CD4-positive, alpha-beta T cell treated with Interleukin-4 for 4 hours (primary cell): Measurements from ENCODE around the gene ZNF683.
A peak's percentile ranks its signal among the peaks of the same experiment; 100 is the strongest.
"Not testable (repeated sequence)": the region's sequence is repeated elsewhere in the genome, so short reads cannot be mapped to it uniquely, and the experiment has no call there.

ENCODE experiments used
- DNase-seq: peaks from one replicate; pipeline ENCODE4 v3.0.0-alpha.2; 2020

ZNF683 gene

DNA sequence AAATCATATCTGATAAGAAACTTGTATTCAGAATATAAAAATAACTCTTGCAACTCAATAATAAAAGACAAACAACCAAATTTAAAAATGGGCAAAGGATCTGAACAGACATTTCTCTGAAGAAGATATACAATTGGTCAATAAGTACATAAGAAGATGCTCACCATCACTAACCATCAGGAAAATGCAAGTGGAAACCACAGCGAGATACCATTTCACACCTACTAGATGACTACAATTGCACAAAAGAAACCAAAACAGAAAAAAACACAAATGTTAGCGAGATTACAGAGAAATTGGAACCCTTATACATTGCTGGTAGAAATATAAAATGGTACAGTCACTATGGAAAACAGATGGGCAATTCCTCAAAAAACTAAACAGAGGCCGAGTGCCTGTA is 11.5 kb upstream of the ZNF683 start:
- peak; percentile 43 for DNase-seq

DNA sequence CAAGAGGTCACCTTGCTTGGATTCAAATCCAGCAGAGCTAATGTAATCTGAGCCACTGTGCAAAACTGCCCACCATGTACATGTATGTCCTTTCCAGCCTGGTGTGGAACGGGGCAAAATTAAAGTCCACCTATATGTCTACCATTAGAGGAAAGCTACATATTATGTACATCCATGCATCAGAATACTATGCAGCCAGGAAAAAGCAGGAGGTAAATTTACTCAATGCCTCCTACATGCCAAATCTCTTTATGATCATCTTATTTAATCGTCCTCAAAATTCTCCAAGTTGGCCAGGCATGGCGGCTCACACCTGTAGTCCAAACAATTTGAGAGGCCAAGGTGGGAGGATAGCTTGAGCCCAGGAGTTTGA is 6.3 kb upstream of the ZNF683 start:
- DNase-seq: no peak

DNA sequence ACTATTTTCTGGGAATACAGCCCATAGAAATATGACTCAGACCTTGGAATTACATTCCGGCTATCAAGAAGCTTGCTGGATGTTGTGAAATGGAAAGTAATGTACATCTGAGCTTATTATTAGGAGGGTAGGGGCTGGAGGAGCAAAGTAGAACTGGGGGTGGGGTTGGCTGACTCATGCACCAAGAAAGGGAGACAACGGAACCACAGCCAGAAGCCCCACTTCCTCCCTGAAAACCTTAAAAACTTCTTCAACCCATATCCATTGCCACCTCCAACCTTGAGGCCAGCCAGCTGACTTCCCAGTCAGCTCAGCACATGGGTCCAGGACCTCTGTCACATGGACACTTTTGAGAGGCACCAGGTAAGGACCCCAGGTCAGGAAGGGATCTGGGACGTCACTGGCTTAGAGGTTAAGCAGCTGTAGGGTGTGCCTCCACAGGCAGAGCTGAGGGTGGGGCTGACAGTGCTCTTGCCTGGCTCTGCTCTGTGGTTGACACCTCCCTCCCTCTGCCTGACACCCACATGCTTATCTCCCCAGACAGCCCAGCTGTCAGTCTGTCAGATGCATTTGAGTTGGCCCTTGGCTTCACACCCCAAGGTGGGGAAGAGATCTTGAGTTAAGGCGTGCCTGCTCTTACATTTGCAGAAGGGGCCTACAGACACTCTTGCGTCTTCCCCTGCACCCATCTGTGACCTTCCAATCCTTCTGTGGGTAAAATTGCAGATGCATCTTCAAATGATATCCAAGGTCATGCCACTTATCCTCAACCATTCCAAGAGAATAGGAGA is 5.7 kb upstream of the ZNF683 start:
- DNase-seq: peak; percentile 93

DNA sequence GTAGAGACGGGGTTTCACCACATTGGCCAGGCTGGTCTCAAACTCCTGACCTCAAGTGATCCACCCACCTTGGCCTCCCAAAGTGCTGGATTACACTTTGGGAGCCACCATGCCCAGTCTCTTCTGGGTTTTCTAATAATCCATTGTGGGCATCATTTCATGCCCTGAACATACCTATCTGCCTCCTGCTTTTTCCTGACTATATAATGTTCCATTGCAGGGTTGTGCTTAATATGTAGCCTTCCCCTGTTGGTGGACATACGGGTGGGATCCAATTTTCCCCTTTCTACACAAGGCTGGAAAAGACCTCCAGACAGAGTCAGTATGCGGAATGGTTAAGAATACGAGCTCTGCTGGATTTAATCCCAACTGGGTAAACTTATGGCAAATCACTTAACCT is 3.5 kb upstream of the ZNF683 start:
- DNase-seq: no peak

DNA sequence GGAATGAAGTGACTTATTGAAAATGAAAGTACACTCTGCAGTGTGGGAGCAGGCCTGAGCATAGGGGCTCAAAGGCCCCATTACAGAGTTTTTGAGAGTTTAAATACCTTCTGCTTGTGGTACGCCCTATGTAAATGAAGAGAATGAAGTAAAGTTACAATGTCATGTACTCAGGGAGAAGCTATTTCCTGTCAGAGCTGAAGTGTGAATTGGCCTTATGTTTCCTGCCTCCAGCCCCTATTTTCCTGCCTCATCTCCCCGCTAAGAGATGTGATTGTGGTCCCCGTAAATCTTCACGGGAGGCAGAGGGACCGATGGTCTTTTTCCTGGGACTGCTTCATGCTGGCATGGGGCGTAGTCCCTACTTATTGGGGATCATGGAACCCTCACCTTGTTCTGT is 2.5 kb upstream of the ZNF683 start:
- DNase-seq: no peak

DNA sequence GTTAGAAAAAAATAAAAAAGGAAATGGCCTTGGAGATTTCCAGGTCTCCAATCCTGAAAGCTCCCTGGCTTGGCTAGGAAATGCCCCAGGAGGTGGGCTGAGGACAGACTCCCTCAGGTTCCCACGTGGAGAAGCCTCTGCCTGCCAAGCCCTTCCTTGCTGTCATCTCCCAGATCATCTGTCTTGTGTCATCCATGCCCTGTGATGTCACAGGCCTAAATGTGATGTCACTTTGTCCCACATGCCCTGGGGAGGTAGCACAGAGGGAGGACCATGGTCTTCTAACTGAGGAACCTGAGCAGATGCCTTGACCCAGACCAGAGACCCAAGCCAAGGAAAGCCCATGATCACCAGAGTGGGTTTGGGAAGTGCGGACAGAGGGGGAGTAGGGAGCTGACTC is 1.8 kb upstream of the ZNF683 start:
- DNase-seq: not testable (repeated sequence)

DNA sequence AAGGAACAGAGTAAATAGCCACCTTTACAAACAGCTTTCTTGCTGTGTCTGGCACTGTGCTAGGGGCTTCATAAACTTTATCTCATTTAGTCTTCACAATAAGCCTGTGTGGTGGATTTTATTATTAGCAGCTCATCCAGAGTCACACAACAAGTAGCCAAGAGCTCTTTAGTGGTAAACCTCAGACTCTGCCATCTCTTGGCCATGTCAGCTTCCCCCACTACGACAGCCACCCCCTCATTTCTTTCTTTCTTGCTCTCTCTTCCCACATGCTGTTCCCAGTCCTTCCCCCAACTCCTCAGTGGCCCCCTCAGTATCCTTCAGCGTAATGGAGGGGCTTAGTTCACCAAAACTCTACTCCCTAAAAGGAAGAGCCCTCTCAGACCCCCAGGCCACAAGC is 1.2 kb upstream of the ZNF683 start:
- peak; percentile 22 for DNase-seq

DNA sequence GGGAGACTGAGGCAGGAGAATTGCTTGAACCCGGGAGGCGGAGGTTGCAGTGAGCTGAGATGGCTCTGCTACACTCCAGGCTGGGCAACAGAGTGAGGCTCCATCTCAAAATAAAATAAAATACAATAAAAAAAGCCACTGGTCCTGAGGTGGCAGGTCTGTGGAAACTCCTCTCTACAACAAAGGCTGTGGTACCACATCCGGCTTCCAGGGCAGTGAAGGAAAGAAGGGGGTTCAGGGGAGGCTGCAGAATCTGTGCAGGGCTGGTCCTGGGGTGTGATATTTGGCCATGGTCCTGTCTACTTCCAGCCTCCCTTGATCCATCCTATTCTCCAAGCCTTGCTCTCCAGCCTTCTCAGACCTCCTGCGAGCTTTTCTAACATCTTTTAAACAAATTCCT is 731 bp upstream of the ZNF683 start:
- peak; percentile 51 for DNase-seq

DNA sequence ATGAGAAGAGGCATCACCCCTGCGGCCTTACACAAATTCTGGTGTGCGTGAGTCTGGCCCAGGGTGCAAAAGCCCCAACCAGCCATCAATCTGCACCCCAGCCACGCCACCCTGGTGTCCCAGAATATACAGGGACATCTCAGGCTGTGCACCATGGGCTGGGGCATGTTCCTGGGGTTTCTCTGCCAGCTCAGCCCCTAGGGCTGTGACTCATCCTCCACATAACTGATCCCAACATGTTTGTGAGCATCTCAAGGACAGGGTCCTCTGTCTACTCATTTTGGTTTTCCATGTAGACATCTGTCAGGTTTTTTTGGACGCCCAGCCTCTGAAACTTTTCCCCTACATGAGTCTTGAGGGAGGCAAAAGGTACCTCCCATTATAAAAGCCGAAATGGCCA is 511 bp downstream of the ZNF683 start:
- no peak for DNase-seq

DNA sequence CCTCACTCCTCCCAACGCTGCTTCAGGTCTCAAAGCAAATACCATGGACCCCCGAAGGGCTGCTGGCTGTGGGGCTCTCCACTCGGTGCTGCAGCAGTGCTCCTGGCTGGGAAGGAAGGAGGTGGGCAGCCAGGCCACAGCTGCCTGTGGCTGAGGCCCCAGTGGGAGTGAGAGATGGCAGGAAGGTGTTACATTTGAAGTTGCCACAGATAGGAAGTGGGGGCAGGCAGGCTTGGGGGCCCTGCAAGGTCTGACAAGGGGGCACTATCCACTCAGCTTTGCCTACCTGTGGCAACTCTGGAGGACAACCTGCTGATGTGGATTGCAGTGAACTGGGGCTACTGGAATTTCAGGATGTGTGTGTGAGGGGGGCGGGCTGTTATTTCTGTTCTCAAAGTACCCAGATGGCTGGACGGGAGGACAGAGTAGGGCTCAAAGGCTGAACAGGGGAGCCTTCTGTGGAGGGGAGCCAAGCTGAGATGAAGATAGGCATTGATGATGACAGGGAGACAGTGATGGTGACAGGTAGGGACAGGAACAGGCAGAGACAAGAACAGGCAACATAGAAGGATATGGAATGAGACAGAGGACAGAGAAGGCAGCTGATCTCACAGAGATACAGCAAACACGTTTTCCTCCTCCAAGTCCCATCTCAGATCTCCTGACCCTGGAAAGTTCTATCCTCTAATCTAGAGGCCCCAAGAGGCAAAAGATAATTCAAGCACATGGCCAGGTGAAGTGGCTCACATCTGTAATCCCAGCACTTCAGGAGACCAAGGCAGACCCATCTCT is 1.8 kb downstream of the ZNF683 start:
- peak; percentile 17 for DNase-seq

DNA sequence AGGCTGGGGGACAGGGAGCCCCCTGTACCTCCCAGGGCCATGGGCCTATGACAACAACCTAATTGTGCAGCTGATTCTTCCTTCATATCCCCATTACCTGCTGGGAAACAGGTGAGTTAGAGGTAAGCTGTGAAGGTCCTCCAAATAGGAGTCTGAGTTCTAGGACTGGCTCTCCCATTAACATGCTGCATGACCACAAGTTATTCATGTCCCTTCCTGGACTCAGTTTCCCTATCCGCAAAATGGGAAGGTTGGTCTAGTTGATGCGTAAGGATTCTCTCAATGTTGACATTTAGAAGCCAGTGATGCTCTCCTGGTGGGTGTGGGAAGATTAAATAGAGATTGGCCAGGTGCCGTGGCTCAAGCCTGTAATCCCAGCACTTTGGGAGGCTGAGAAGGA is 4.1 kb downstream of the ZNF683 start:
- no peak for DNase-seq

DNA sequence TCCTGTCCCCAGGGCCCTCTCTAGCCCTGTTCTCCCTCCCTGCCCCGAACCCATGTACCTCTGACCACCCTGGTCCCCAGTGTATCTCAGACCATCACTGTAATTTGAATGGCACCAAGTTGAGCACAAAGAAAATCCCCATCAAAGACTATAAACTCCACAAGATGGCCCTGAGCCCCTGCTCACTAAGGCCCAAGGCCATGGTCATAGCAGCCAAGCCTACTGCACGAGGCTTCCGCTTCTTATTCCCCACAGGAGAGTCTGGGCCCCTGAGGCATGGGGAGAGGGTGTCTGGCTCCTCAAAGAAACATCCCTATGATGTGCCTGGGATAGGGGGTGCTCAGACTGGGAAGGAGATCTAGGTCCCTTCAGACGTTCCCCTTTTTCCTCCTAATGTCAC is 4.5 kb downstream of the ZNF683 start:
- DNase-seq: no peak

DNA sequence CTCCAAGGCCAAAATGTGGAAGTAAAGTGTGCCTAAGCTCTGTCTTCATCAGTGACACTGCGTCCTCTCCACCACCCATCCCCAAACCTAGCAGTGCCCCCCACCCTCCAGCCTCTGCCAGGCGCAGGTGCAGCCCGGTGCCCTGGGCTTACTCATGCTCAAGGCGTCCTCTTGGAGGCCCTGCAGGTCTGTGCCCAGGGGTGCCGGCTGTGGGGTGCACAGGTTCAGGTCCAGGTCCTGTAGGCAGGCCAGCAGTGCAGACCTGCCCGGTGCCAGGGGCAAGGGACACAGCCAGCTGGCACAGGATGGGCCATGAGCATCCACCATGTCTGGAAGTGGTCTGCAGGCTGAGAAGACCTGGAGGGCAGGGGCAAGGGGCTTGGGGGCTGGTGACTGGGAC is 5.1 kb downstream of the ZNF683 start:
- DNase-seq: no peak

DNA sequence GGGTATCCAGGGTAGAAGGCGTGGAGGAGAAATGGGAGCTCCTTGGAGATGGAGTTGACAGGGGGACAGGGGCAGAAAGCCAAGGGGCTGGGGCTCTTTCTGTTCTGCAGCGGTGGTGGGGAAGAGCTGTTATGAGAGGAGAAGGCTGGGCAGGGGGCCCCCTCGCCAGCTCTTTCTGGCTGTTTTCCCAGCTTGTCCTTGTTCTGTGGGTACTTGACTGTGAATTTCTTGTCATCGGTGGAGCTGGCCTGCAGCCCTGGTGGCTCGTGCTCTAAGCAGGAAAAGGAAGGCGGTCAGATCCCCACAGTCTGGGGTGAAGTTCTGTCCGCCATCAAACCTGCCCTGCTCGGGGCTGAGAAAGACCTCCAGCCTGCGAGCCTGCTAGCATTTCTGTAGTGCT is 7.6 kb downstream of the ZNF683 start:
- no peak for DNase-seq

DNA sequence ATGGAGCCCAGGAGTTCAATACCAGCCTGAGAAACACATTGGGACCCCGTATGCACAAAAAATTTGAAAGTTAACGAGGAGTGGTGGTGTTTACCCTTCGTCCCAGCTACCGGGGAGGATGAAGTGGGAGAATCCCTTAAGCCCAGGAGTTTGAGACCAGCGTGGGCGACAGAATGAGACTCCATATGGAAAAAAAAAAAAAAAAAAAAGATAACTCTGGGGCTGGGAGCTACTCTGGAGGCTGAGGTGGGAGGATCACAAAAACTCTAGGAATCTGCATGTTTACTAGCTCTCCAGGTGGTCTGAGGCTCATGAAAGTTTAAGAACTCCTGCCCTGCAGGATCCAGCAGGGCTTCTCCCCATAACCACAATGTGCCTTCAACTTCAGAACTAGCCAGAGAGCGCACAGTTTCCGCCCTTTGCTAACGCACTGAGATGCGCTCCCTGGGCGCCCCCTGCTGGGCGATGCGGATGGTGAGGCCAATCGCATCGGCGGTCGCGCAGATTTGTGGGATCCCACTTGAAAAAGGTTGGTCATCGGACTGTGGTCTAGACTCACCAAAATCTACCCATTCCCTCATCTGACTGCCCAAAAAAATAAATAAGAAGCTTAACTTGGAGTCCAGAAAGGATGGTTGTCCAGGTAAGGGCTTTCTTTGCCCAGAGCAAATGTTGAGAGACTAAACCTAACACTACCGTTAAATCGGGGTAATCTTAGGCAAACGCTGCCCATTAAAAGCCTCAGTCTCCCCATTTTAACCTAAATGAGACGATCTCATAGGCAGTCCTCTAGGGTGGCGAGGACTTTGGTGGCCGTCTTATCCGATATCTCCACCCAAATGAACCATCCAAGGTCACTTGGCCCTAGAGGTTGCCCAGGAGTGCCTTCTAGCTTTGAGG is 8.8 kb downstream of the ZNF683 start:
- peak; percentile 82 for DNase-seq

DNA sequence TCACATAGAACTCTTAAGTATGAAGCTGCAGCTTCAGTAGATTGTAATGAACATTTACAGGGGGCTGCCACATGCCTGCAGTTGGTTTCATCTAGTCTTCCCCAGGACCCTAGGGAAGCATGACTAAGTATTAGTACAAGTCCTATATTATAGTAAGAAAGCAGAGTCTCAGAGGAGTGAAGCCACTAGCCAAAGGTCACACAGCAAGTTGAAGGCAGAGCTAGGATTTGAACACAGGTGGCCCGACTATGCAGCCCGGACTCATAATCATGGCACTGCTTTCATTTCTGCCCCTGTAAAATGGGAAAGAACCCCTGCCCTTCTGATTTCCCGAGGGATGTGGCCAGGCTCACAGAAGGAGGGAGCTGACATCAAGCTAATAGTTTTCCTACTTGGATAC is 10.2 kb downstream of the ZNF683 start:
- DNase-seq: no peak

DNA sequence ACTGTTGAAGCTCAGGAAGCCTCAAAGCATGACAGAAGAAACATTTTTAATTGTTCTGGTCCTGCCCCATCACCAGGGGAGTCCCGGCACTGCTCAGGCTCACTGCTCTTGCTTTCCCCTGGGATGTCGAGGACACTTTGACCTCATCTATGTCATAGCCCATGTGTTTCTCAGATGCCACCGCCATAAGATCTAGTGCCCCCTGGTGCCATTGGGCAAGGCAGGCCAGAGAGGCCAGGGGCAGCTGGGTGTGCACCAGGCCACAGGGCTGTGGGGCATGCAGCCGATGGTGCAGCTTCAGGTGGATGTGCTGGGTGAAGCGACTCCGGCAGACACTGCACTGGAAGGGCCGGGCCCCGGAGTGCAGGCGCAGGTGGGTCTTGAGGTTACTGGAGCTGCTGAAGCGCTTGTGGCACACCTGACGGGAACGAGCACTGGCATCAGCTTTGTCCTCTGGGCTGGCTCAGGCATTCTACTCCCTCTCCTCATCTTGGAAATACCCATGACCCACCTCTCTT is 10.9 kb downstream of the ZNF683 start:
- no peak for DNase-seq

DNA sequence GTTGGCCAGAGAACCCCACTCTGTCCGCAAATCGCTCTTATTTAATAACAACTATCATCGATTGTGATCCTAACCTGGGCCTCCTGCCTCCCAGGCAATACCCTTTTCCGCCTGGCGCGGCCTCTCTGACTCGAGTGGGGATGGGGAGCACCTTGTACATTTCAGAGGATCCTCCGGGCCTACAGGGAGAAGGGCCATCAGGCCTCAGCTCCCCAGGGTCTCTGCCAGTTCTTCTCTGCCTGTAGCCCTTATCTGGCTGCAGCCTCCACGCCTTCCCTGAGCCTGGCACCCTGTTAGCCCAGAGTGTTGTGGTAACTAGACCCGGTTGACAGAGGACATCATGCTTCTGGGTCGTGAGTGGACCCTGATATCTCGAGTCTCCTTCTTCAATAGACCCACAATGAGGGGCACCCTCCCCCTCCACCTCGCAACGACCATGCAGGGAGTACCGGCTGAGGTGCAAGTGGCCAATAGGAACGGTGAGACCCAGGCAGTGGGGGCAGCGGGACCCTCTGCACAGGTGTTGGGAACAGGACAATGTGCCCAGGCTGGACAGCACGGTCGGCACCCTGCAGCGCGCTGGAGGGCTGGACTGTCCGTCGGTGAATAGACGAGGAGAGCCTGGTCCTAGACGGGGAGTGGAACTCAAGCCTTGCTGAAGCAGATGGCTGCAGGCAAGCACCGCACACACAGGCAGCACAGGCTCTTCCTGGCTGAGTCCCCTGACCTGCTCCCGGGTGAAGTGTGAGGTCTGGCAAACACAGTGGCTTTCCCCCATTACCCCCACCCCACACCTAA is 11.5 kb downstream of the ZNF683 start:
- no peak for DNase-seq

DNA sequence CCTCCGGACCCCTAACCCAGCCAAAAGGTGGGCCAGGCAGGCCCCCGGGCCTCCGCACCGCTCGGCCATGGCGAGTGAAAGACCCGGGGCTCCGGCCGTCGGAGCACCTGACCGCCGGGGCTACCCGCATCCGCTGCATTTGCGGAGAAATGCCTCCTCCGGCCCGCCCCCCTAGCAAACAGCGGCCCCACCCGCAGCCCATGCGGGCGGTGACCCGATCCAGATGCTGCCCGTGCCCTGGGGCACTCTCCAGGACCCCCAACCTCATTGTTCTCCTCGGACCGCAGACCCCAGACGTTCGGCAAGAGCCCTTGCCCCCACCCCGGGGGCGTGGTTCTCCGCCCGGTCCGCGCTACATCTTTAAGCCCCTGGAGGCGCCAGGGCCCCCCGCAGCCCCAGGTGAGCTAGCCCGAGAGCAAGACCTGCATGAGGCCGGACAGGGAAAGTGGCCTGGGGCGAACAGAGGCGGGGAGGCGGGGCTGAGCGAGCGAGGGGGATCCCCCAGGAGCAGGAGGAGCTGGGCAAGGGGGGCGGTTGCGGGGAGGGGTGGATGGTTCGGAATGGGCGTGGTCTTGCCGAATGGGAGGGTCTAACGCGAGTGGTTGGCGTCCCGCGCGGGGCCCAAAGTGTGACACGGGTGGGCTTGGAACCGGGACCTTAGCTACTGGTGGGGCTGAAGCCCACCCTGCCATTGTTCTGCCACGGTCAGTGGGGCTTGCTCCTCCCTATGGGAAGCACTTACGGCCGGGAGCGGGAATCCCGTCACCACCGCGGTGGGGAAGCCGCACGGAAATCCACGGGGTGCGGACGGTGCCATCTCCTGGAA is 12.4 kb downstream of the ZNF683 start:
- DNase-seq: peak; percentile 33

DNA sequence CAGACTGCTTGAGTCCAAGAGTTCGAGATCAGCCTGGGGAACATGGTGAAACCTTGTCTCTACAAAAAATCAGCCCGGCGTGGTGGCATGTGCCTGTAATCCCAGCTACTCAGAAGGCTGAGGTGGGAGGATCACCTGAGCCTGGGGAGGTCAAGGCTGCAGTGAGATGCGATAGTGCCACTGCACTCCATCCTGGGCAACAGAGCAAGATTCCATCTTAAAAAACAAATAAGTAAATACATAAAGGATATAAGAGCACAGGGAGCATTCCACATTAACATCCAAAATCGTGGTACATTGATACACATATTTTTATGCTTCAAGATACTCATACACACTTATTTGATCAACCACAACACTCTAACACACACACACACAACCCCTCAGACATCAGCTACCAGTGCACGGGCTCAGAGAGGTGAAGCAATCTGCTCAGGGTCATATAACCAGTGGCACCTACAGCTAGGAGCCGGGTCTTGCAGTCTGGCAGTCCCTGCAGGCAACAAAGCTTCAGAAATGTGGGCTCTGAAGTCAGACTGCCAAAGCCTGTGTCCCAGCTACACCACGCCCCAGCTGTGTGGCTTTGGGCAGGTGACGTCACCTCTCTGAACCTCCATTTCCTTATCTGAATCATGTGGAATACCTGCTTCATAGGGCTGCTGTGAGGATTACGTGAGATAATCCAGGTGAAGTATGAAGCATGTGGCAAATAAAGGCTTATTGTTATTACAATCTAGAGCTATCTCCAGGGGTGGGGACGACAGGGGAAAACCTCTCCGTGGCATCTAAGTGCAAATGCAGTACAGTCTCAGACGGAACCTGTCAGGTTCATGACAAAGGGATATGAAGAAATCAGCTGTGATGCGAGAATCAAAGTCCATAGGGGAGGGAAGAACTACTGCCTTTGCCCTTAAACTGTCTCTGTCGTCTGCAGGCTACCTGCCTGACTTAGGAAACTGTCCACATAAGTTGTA is 13.9 kb downstream of the ZNF683 start:
- DNase-seq: peak; percentile 82
